Activated T-cell treated with anti-CD3 and anti-CD28 coated beads for 1 hour (primary cell): ENCODE data around the gene CADM4.

Experiments
- DNase-seq: peaks from one replicate; pipeline ENCODE4 v3.0.0-alpha.2; 2020; ENCODE audit warnings: low read depth

CADM4 gene

DNA sequence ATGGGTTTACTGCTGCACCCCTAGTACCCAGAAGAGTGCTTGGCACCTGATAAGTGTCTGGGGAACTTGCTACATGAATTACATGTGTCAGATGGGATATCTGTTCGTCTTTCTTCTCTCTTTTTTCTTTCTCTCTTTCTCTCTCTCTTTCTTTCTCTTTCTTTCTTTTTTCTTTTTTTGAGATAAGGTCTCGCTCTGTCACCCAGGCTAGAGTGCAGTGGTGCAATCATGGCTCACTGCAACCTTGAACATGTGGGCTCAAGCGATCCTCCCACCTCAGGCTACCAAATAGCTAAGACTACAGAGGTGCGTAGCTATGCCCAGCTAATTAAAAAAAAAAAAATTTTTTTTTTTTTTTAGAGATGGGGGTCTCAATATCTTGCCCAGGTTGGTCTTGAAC is 6.1 kb downstream of the CADM4 start:
- no peak for DNase-seq

GRCh38 chr19:43631491-43631890 is 8.2 kb downstream of the CADM4 start:
- DNase-seq = no peak

GRCh38 chr19:43628646-43629326 is 10.9 kb downstream of the CADM4 start:
- DNase-seq = no peak

DNA sequence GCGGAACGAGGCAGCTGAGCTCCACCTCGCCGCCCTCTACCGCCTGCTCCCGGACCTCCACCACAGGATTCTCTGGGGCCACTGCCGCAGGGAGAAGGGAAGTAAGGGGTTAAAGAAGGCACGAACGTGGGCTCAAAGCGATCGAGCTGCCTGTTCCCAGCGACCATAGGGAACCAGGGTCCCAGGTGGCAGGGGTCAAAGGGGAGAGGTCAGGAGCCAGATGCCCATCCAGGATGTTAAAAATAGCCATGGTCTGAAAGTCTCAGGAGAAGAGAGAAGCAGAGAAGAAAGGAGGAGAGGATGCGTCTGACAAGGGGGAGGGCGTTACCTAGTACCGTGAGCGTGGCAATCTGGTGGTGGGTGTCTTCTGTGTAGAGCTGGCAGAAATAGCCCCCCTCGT is 12.8 kb downstream of the CADM4 start:
- no peak for DNase-seq

DNA sequence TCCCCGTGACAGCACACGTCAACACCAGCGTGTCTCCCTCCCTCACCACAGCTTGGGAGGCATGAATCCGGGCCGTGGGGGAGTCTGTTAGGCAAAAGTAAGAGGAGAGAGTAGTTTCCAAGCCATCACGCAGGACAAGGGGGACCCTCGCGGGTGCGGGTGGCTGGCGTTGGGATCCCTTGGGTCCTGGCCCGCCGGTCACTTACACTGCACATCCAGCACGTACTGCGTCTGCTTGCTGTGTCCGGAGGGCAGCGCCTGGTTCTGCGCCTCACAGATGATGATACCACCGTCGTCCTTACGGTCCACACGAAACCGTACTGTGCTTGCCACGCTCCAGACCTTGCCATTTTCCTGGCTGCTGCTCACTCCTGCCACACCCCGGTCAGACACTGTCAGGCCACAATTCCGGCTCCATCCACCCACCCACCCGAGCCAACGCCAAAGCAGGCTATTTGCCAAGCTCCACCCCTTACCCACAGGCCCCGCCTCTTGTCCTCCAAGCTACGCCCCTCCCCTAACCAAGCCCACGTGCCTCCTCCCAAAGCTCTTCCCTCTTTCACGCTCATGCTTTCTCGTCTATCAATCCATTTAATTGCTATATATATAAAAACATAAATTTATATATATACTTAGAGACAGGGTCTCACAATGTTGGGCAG is 13.6 kb downstream of the CADM4 start:
- DNase-seq = no peak

DNA sequence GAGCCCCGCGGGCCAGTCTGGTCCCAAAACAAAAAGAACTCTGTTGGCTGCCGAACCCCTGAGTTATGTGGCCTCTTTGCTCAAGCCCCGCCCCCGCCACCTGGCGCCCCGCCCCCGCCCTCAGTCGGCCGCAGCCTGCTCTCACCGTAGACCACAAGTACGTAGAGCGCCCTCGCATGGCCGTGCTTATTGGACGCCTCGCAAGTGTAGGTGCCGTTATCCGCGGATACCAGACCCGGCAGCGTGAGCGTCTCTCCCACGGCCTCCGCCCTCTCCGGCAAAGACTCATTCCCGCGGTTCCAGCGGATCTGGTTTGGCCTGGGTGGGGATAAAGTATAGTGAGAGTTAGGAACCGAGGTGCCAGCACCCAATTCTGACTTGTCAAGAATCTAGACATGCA is 14.7 kb downstream of the CADM4 start:
- peak; percentile 80 for DNase-seq

- DNase-seq = no peak
Measured at GRCh38 chr19:43623889-43624670, 15.6 kb downstream of the CADM4 start.

GRCh38 chr19:43622956-43623355 is 16.7 kb downstream of the CADM4 start:
- no peak for DNase-seq

GRCh38 chr19:43622070-43622469 is 17.6 kb downstream of the CADM4 start:
- no peak for DNase-seq

DNA sequence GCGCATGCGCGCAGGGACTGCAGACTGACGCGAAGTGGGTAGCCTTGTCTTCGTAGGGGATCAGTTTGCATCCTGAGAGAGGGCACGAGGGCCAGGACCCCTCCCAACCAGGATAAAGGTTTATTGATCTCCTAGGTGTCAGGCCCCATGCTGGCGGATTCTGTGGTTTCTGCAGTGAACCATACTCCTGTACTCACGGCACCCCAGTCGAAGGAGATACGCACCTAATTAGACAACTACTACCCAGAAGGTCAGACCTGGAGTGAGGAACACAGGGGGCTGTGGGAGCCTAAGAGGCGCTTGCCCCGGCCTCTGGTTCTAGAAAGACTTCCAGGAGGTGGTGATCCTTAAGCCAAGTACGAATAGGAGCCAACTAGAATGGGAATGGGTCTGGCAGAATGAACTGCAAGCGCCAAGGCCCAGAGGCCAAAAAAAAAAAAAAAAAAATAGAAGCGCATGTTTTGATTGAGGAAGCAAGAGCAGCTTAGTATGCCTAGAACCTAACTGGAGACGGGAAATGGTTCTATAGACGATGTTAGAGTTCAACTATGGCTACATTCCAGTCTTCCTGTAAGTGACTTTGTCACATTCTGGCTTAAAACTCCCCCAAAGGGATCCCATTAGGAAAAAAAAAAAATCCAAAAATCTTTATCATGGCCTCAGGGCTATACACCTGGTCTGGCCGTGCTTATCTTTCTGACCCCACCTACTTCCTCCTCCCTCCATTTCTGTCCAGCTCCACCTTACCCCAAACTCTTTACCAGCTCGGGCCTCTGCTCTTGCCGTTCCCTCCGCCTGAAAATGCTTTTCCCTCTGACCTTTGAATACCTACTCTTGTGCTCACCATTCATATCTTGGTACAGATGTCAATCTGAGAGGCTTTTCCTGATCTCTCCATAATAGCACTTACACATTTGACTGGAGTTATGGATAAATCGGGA is 19.3 kb downstream of the CADM4 start:
- peak; percentile 77 for DNase-seq

GRCh38 chr19:43619262-43620060 is 20.2 kb downstream of the CADM4 start, which contains the start of gene ZNF428:
TSS of gene ZNF428 (minus strand) at chr19:43619629. CDS start at chr19:43614304, 5,325 bp downstream.
- DNase-seq = peak; percentile 78

- DNase-seq = peak; percentile 13
Measured at GRCh38 chr19:43618921-43619261, 20.8 kb downstream of the CADM4 start.

DNA sequence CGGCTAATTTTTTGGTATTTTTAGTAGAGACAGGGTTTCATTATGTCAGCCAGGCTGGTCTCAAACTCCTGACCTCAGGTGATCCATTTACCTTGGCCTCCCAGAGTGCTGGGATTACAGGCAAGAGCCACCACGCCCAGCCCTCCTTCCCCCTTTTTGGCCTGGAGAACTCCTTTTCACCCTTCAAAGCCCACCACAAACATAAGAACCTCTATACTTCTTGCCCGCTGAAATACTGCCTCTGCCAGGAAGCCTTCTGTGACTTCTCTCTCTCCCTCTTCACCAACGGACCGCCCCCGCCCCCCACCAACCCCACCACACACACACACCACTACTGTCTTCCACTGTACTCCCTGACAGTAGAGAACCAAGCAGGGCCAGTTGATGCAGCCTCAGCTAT is 22.7 kb downstream of the CADM4 start:
- DNase-seq = no peak

DNA sequence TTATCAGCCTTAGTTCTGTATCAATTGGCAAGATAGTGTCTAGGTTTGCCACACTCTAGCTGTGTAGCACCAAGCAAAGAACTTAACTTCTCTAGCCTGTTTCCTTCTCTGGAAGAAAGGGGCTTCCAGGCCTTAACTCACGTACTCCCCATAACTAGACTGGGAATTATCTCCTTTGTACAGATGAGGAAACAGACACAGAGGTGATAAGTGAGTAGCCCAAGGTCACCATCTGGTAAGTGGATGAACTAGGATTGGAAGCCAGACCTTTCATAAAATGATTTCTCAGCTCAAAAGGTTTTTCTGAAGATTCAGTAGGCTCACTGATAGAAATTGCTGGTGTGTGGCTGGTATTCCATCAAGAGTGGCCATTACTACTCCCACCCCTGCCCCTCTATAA is 23.3 kb downstream of the CADM4 start:
- DNase-seq = no peak

GRCh38 chr19:43612374-43612773 is 27.3 kb downstream of the CADM4 start:
- DNase-seq = no peak

- no peak for DNase-seq
Measured at GRCh38 chr19:43611788-43612187, 27.9 kb downstream of the CADM4 start, which contains the start of gene SRRM5. TSS of gene SRRM5 (plus strand) at chr19:43612088. CDS start at chr19:43612122, 34 bp downstream.

DNA sequence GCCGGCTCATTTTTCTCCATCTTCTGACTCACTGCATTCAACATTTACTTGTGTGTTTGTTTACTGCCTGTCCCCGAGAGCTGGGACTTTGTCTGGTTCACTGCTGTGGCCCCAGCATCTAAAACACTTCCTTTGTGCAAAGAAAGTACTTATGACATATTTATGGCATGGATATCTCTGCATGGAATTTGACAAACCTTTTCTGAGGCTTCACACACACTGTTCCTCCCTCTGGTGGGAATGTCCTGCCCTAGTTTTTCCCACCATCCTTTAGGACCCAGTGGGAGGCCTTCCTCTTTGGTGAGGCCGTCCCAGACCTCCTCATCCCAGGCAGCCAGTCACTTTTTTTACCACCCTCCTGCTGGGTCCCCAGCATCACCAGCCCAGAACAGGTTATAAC is 29.2 kb downstream of the CADM4 start:
- no peak for DNase-seq

GRCh38 chr19:43609872-43610271 is 29.8 kb downstream of the CADM4 start:
- DNase-seq = no peak

DNA sequence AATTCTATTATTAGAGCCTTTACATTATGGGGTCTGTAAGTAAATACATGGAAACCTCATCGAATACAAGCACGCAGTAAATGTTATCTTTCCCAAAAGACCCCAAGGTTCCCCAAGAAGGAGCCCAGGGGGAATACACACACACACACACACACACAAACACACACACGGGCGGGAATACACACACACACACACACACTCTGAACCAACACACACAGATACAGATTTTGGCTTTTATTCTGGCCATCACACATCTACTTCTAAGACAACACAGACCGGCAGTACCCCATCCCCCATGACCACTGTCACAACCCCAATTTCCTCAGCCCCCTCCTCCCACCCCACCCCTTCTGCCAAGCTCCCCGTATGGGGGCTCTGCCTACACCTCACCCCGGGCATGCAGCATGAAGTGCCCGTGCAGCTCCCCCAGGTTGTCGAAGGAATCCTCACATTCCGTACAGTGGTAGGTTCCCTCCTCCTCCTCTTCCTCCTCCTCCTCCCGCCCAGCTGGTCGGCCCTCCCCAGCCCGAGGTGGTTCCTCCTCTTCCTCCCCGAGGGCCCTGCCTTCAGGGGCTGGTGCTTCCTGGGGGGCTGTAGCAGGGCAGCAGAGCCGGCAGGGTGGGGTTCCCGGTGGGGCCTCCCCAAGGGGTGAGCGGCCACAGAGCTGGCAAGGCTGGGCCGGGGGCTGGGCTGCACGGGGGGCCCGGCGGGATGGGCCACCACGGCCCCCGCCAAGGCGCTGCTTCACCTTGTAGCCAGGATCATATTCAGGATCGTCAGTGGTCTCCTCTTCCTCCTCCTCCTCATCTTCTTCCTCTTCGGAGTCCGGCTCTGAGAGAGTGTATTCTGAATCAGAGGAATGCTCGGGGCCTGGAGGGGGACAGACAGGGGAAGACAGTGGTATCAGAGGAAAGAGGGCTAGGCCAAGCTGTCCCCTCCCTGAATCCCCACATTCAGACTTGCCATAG is 32.1 kb downstream of the CADM4 start:
- DNase-seq = no peak
